H1 (cell line): ENCODE data around the gene GABRA4.

ENCODE experiments used
- EZH2 ChIP-seq: fragments of 200-600 bp; sonication (generic); IDR thresholded peaks from 2 replicates; pipeline ENCODE4 v1.7.1; 2012; ENCODE audit warnings: low read depth, mild to moderate bottlenecking, moderate library complexity, low read length, inconsistent platforms; ENCODE audit not compliant: severe bottlenecking
- POLR2A ChIP-seq, 2 experiments: IDR thresholded peaks; 1 replicate in 1 of 2; 2 replicates in 1 of 2; pipeline ENCODE4 v1.6.1; 2011; ENCODE audit warnings: low read depth in 2 of 2, low read length in 2 of 2, mild to moderate bottlenecking in 2 of 2; ENCODE audit errors: control extremely low read depth in 1 of 2
- TF ChIP-seq, protein P1 (sequence below), 3 experiments: IDR thresholded peaks; 1 replicate in 2 of 3; 2 replicates in 1 of 3; pipeline versions ENCODE4 v1.5.1 to v1.6.1; 2011; ENCODE audit warnings: low read length in 3 of 3, mild to moderate bottlenecking in 3 of 3, inconsistent platforms in 2 of 3, low read depth in 1 of 3, moderate library complexity in 1 of 3; ENCODE audit not compliant: insufficient read depth in 1 of 3; ENCODE audit errors: control extremely low read depth in 1 of 3

DNA sequence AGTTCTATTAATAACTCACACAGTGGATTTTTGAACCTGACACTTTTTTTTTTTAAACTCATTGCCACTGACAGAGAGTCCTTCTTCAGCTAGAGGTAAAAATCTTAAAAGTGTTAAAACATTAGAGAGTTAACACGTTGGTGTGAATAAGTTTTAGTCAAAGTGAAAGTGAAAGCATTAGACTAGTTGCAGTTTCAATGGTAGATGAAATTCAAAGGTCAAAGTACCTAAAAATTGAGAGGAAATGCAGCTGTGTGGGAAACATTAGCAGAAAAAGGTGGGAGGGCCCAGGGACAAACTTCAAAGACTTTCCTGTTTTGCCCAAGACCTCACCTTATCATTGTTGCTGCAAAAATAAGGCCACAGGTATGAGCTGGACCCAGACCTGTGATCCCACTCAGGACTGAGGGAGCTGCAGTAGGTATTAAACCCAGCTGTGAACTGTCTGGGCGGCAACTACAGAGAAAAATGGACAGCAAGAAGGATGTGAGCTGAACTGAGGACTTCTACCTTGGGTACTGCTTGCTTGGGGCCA, 17.6 kb upstream of the GABRA4 start:
- TF ChIP-seq EZH2 (no peak), POLR2A (IDR thresholded peaks at IDR 0.05; ENCODE audit: control extremely low read depth in 1 of 2, low read depth in 2 of 2, low read length in 2 of 2) (no peak)
- TF ChIP-seq, protein P1, sequence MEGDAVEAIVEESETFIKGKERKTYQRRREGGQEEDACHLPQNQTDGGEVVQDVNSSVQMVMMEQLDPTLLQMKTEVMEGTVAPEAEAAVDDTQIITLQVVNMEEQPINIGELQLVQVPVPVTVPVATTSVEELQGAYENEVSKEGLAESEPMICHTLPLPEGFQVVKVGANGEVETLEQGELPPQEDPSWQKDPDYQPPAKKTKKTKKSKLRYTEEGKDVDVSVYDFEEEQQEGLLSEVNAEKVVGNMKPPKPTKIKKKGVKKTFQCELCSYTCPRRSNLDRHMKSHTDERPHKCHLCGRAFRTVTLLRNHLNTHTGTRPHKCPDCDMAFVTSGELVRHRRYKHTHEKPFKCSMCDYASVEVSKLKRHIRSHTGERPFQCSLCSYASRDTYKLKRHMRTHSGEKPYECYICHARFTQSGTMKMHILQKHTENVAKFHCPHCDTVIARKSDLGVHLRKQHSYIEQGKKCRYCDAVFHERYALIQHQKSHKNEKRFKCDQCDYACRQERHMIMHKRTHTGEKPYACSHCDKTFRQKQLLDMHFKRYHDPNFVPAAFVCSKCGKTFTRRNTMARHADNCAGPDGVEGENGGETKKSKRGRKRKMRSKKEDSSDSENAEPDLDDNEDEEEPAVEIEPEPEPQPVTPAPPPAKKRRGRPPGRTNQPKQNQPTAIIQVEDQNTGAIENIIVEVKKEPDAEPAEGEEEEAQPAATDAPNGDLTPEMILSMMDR (IDR thresholded peaks at IDR 0.05; ENCODE audit: control extremely low read depth in 1 of 3, insufficient read depth in 1 of 3, low read depth in 1 of 3, low read length in 3 of 3): no peak
